Measurements from ENCODE around the gene CD52. TPM values are rescaled to one million over a fixed set of nuclear protein-coding genes. Genes with fewer than 3 reads are reported as not detected.

The CD52 gene
- total and polyA plus RNA-seq, 11 donors = 1.6 to 89.9 (median 6.5) TPM; not detected in 1

- H3K4me1 ChIP-seq = peaks cover 0 to 19% (median 8%) of the 10 kb centered on the region in 12 donors
- TF ChIP-seq CTCF (IDR thresholded peaks at IDR 0.05) (peak; percentile 65 to 94 (median 86)), POLR2A (IDR thresholded peaks at IDR 0.05) (no peak)
- H3K27ac ChIP-seq = no peak overlapping the region
- H3K36me3 ChIP-seq = no peaks in the 10 kb centered on the region
- no peaks in the 10 kb centered on the region for H3K9me3 ChIP-seq
- DNase-seq (peak; percentile 70 to 89 (median 78)), ATAC-seq (peak; percentile 50 to 80 (median 71))
- intact Hi-C loops (cut with DNase I) = loop anchor here in 3 of 10 donors (5.0 kb wide), 4 partner anchors 76 to 256 kb away; partner anchors contain the start of gene SH3BGRL3 (in 1 of the 3)
- no peak overlapping the region for H3K4me3 ChIP-seq
- WGBS, 4 donors = 30 to 38% (median 34%) methylated on average over 25 to 26 of the region's 26 CpGs
- peaks cover 17 to 57% (median 28%) of the 10 kb centered on the region in 9 donors for H3K27me3 ChIP-seq
Measured at GRCh38 chr1:26363549-26364448, 46.0 kb downstream of the CD52 start.

GRCh38 chr1:26364956-26365355 lies 47.2 kb downstream of the CD52 start:
- Histone ChIP-seq H3K9me3 (no peaks in the 10 kb centered on the region), H3K4me1 (peaks cover 0 to 17% (median 7%) of the 10 kb centered on the region in 12 donors), H3K27ac (no peak overlapping the region), H3K27me3 (peaks cover 14 to 50% (median 23%) of the 10 kb centered on the region in 9 donors), H3K4me3 (no peak overlapping the region), H3K36me3 (no peaks in the 10 kb centered on the region)
- DNase-seq (peak in 1 of 5 donors; percentile 3), ATAC-seq (peak in 1 of 4 donors; percentile 23)
- 30 to 42% (median 35%) methylated on average over 7 to 9 of the region's 9 CpGs for WGBS, 4 donors
- TF ChIP-seq CTCF (IDR thresholded peaks at IDR 0.05) (no peak), POLR2A (IDR thresholded peaks at IDR 0.05) (no peak)
- intact Hi-C loops (cut with DNase I) = loop anchor here in 3 of 10 donors (5.0 kb wide), 4 partner anchors 78 to 258 kb away; partner anchors contain the start of gene SH3BGRL3 (in 1 of the 3)

GRCh38 chr1:26367441-26367840 lies 49.7 kb downstream of the CD52 start:
- Histone ChIP-seq H3K36me3 (no peaks in the 10 kb centered on the region), H3K27me3 (peaks cover 0 to 33% (median 7%) of the 10 kb centered on the region in 9 donors), H3K4me3 (no peak overlapping the region), H3K9me3 (no peaks in the 10 kb centered on the region), H3K27ac (no peak overlapping the region), H3K4me1 (peaks cover 0 to 14% (median 0%) of the 10 kb centered on the region in 12 donors)
- intact Hi-C loops (cut with DNase I) = no loop called here
- ATAC-seq = no peak
- no peak for DNase-seq
- 90 to 100% (median 94%) methylated on average over 1 to 6 of the region's 6 CpGs for WGBS, 4 donors
- TF ChIP-seq CTCF (IDR thresholded peaks at IDR 0.05) = no peak
- TF ChIP-seq POLR2A (IDR thresholded peaks at IDR 0.05) = no peak

- no peak for TF ChIP-seq CTCF (IDR thresholded peaks at IDR 0.05)
- TF ChIP-seq POLR2A (IDR thresholded peaks at IDR 0.05) = no peak
- Histone ChIP-seq H3K36me3 (no peaks in the 10 kb centered on the region), H3K27ac (no peak overlapping the region), H3K9me3 (no peaks in the 10 kb centered on the region), H3K4me1 (peaks cover 0 to 19% (median 0%) of the 10 kb centered on the region in 12 donors), H3K27me3 (peaks cover 0 to 27% (median 7%) of the 10 kb centered on the region in 9 donors), H3K4me3 (no peak overlapping the region)
- 65 to 79% (median 69%) methylated on average over 4 of the region's 4 CpGs for WGBS, 4 donors
- no peak for DNase-seq
- ATAC-seq = no peak
- intact Hi-C loops (cut with DNase I) = no loop called here
Measured at GRCh38 chr1:26368006-26368405, 50.2 kb downstream of the CD52 start.
